ACC112 (cell line): ENCODE data around the gene CCDC190.
A peak's percentile ranks its signal among the peaks of the same experiment; 100 is the strongest.

Experiments used
- H2AFZ ChIP-seq: fragments of 200-600 bp; sonication (generic); one replicate; pipeline ENCODE4 v1.6.0; 2017; ENCODE audit warnings: antibody characterized with exemption, low read length; ENCODE audit not compliant: unreplicated experiment
- H3K27ac ChIP-seq: fragments of 200-600 bp; sonication (generic); 2 replicates; pipeline ENCODE4 v1.5.1; 2014; ENCODE audit warnings: low read depth, mild to moderate bottlenecking, antibody characterized with exemption, low read length, moderate library complexity
- H3K27me3 ChIP-seq: fragments of 200-600 bp; sonication (generic); 2 replicates; pipeline ENCODE4 v1.6.1; 2014; ENCODE audit warnings: mild to moderate bottlenecking, antibody characterized with exemption, low read length, moderate library complexity, mixed read lengths; ENCODE audit not compliant: insufficient read depth
- H3K36me3 ChIP-seq: fragments of 200-600 bp; sonication (generic); 2 replicates; pipeline ENCODE4 v1.6.1; 2016; ENCODE audit warnings: mild to moderate bottlenecking, antibody characterized with exemption, low read length, moderate library complexity, mixed read lengths; ENCODE audit not compliant: insufficient read depth
- H3K4me1 ChIP-seq: fragments of 200-600 bp; sonication (generic); one replicate; pipeline ENCODE4 v1.6.1; 2016; ENCODE audit warnings: low read length, mixed read lengths; ENCODE audit not compliant: insufficient read depth, unreplicated experiment, control insufficient read depth
- H3K4me3 ChIP-seq: fragments of 200-600 bp; sonication (generic); 2 replicates; pipeline ENCODE4 v1.5.1; 2014; ENCODE audit warnings: mild to moderate bottlenecking, low read depth, low read length
- H3K79me2 ChIP-seq: fragments of 200-600 bp; sonication (generic); one replicate; pipeline ENCODE4 v1.6.0; 2016; ENCODE audit warnings: low read length; ENCODE audit not compliant: control insufficient read depth, unreplicated experiment, insufficient read depth

The CCDC190 gene

GRCh38 chr1:162855461-162856150 lies 5.4 kb downstream of the CCDC190 start:
- Histone ChIP-seq H3K36me3 (no peaks in the 10 kb centered on the region), H3K79me2 (no peaks in the 10 kb centered on the region), H3K27me3 (no peaks in the 10 kb centered on the region), H3K4me1 (peaks cover 55% of the 10 kb centered on the region), H3K27ac (peak overlapping the region; percentile 98), H2AFZ (no peak overlapping the region), H3K4me3 (peak overlapping the region; percentile 39)

GRCh38 chr1:162854245-162854882 lies 6.6 kb downstream of the CCDC190 start:
- Histone ChIP-seq H3K36me3 (no peaks in the 10 kb centered on the region), H3K27me3 (no peaks in the 10 kb centered on the region), H2AFZ (peak overlapping the region; percentile 39), H3K4me3 (peak overlapping the region; percentile 14; the same call in 1 of the 2 replicates), H3K4me1 (peaks cover 60% of the 10 kb centered on the region), H3K79me2 (no peaks in the 10 kb centered on the region), H3K27ac (peak overlapping the region; percentile 98)

- no peaks in the 10 kb centered on the region for H3K27me3 ChIP-seq
- no peak overlapping the region for H2AFZ ChIP-seq
- no peaks in the 10 kb centered on the region for H3K36me3 ChIP-seq
- peaks cover 37% of the 10 kb centered on the region for H3K4me1 ChIP-seq
- no peak overlapping the region for H3K27ac ChIP-seq
- H3K79me2 ChIP-seq = no peaks in the 10 kb centered on the region
- H3K4me3 ChIP-seq = no peak overlapping the region
These were observed 9.6 kb downstream of the CCDC190 start for GRCh38 chr1:162851341-162851740.

GRCh38 chr1:162849711-162850110 lies 11.3 kb downstream of the CCDC190 start:
- H3K27me3 ChIP-seq = no peaks in the 10 kb centered on the region
- H3K4me1 ChIP-seq = peaks cover 22% of the 10 kb centered on the region
- H3K36me3 ChIP-seq = no peaks in the 10 kb centered on the region
- peak overlapping the region; percentile 31 for H3K27ac ChIP-seq
- H3K79me2 ChIP-seq = no peaks in the 10 kb centered on the region
- H3K4me3 ChIP-seq = peak overlapping the region; percentile 38; the same call in 1 of the 2 replicates
- peak overlapping the region; percentile 79 for H2AFZ ChIP-seq

GRCh38 chr1:162847839-162848453 lies 13.0 kb downstream of the CCDC190 start:
- H3K27ac ChIP-seq = peak overlapping the region; percentile 38

GRCh38 chr1:162846256-162847212 lies 14.4 kb downstream of the CCDC190 start:
- Histone ChIP-seq H2AFZ (no peak overlapping the region), H3K79me2 (no peaks in the 10 kb centered on the region), H3K36me3 (no peaks in the 10 kb centered on the region), H3K27ac (no peak overlapping the region), H3K4me1 (peaks cover 14% of the 10 kb centered on the region), H3K27me3 (no peaks in the 10 kb centered on the region), H3K4me3 (no peak overlapping the region)

More at GRCh38 chr1:162847839-162848453, 13.0 kb downstream of the CCDC190 start:
- Histone ChIP-seq H3K79me2 (no peaks in the 10 kb centered on the region), H3K27me3 (no peaks in the 10 kb centered on the region), H3K4me1 (peaks cover 14% of the 10 kb centered on the region), H2AFZ (peak overlapping the region; percentile 58), H3K4me3 (no peak overlapping the region), H3K36me3 (no peaks in the 10 kb centered on the region)

GRCh38 chr1:162844153-162844552 lies 16.8 kb downstream of the CCDC190 start:
- Histone ChIP-seq H2AFZ (no peak overlapping the region), H3K36me3 (no peaks in the 10 kb centered on the region)

GRCh38 chr1:162840250-162840839 lies 20.6 kb downstream of the CCDC190 start:
- no peaks in the 10 kb centered on the region for H3K4me1 ChIP-seq
- H3K4me3 ChIP-seq = no peak overlapping the region
- H3K36me3 ChIP-seq = no peaks in the 10 kb centered on the region
- H3K27ac ChIP-seq = no peak overlapping the region
- no peaks in the 10 kb centered on the region for H3K27me3 ChIP-seq
- H3K79me2 ChIP-seq = no peaks in the 10 kb centered on the region
- no peak overlapping the region for H2AFZ ChIP-seq

More at GRCh38 chr1:162844153-162844552, 16.8 kb downstream of the CCDC190 start:
- Histone ChIP-seq H3K79me2 (no peaks in the 10 kb centered on the region), H3K4me3 (no peak overlapping the region), H3K27ac (no peak overlapping the region), H3K4me1 (peaks cover 5% of the 10 kb centered on the region), H3K27me3 (no peaks in the 10 kb centered on the region)

GRCh38 chr1:162838863-162839262 lies 22.1 kb downstream of the CCDC190 start:
- Histone ChIP-seq H3K36me3 (no peaks in the 10 kb centered on the region), H3K27ac (no peak overlapping the region), H3K4me3 (no peak overlapping the region), H3K4me1 (no peaks in the 10 kb centered on the region), H3K79me2 (no peaks in the 10 kb centered on the region), H3K27me3 (no peaks in the 10 kb centered on the region), H2AFZ (no peak overlapping the region)
